Memory B cell (primary cell): Measurements from ENCODE around the gene ATP5MC2.
"Not testable (repeated sequence)": the region's sequence is repeated elsewhere in the genome, so short reads cannot be mapped to it uniquely, and the experiment has no call there.

Experiments used
- ATAC-seq: fragments of 150-1000 bp; cut with Tn5 transposase; 2 replicates; pipeline ENCODE4 v1.10.0; 2021; ENCODE audit warnings: low read depth, mild to moderate bottlenecking, moderate library complexity
- DNase-seq, 2 donors: peaks; one replicate each; pipeline ENCODE4 v3.0.0; 2022; ENCODE audit warnings: low spot score in 2 of 2
- H3K27ac Mint-ChIP-seq: one replicate; pipeline ENCODE4 v1.8.0; 2022; ENCODE audit warnings: mild to moderate bottlenecking, moderate library complexity, mixed read lengths
- H3K27me3 Mint-ChIP-seq: one replicate; pipeline ENCODE4 v1.8.0; 2022; ENCODE audit warnings: mixed read lengths
- H3K36me3 Mint-ChIP-seq: one replicate; pipeline ENCODE4 v1.8.0; 2022; ENCODE audit warnings: mild to moderate bottlenecking, mixed read lengths
- H3K4me1 Mint-ChIP-seq: one replicate; pipeline ENCODE4 v1.8.0; 2022; ENCODE audit warnings: mixed read lengths
- H3K4me3 Mint-ChIP-seq: one replicate; pipeline ENCODE4 v1.8.0; 2022; ENCODE audit warnings: mild to moderate bottlenecking, moderate library complexity, mixed read lengths
- H3K9me3 Mint-ChIP-seq: one replicate; pipeline ENCODE4 v1.8.0; 2022; ENCODE audit warnings: mixed read lengths

The ATP5MC2 gene

GRCh38 chr12:53651737-53652136 is 24.1 kb downstream of the ATP5MC2 start:
- H3K27me3 Mint-ChIP-seq: no peaks in the 10 kb centered on the region
- H3K9me3 Mint-ChIP-seq: no peaks in the 10 kb centered on the region
- no peak overlapping the region for H3K27ac Mint-ChIP-seq
- H3K4me1 Mint-ChIP-seq: no peaks in the 10 kb centered on the region
- no peak overlapping the region for H3K4me3 Mint-ChIP-seq
- ATAC-seq (no peak), DNase-seq (no peak)
- H3K36me3 Mint-ChIP-seq: no peaks in the 10 kb centered on the region

- H3K4me3 Mint-ChIP-seq, H3K27ac Mint-ChIP-seq, H3K27me3 Mint-ChIP-seq, H3K36me3 Mint-ChIP-seq, H3K4me1 Mint-ChIP-seq, DNase-seq, H3K9me3 Mint-ChIP-seq, ATAC-seq: not testable (repeated sequence)
These were observed 29.6 kb downstream of the ATP5MC2 start for GRCh38 chr12:53646300-53646699.

DNA sequence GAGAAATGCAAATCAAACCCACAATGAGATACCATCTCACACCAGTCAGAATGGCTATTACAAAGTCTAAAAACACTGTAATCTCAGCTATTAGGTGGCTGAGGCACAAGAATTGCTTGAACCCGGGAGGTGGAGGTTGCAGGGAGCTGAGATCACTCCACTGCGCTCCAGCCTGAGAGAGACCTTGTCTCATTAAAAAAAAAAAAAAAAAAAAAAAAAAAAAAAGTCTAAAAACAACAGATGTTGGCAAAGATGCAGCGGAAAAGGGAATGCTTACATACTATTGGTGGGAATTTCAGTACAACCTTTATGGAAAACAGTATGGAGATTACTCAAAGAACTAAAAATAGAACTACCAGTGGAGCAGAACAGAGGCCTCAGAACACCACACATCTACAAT is 30.7 kb downstream of the ATP5MC2 start:
- no peak for DNase-seq
- H3K36me3 Mint-ChIP-seq: no peaks in the 10 kb centered on the region
- no peaks in the 10 kb centered on the region for H3K4me1 Mint-ChIP-seq
- no peaks in the 10 kb centered on the region for H3K9me3 Mint-ChIP-seq
- H3K4me3 Mint-ChIP-seq: no peak overlapping the region
- no peak for ATAC-seq
- H3K27me3 Mint-ChIP-seq: no peaks in the 10 kb centered on the region
- no peak overlapping the region for H3K27ac Mint-ChIP-seq

GRCh38 chr12:53644133-53644532 is 31.8 kb downstream of the ATP5MC2 start:
- H3K4me3 Mint-ChIP-seq: no peak overlapping the region
- no peak overlapping the region for H3K27ac Mint-ChIP-seq
- no peak for DNase-seq
- ATAC-seq: no peak
- H3K27me3 Mint-ChIP-seq: no peaks in the 10 kb centered on the region
- H3K36me3 Mint-ChIP-seq: peaks cover 2% of the 10 kb centered on the region
- H3K4me1 Mint-ChIP-seq: peaks cover 2% of the 10 kb centered on the region
- H3K9me3 Mint-ChIP-seq: peaks cover 1% of the 10 kb centered on the region

GRCh38 chr12:53643232-53643979 is 32.5 kb downstream of the ATP5MC2 start:
- Mint-ChIP-seq H3K9me3 (peaks cover 1% of the 10 kb centered on the region), H3K36me3 (peaks cover 2% of the 10 kb centered on the region)

DNA sequence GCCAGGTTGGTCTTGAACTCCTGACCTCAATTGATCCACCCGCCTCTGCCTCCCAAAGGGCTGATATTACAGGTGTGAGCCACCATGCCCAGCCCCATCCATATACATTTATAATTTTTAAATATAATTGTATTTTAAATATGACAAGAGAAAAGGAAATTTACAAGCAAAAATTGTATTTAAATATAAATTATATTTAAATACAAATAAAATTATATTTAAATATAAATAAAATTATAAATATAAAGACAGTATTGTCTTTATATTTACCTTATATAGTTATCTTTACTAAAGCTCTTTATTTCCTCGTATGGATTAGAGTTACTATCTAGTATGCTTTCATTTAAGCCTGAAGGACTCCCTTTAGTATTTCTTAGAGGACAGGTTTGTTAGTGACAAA is 37.8 kb downstream of the ATP5MC2 start:
- no peaks in the 10 kb centered on the region for H3K27me3 Mint-ChIP-seq
- ATAC-seq: no peak

More at GRCh38 chr12:53643232-53643979, 32.5 kb downstream of the ATP5MC2 start:
- DNase-seq (no peak), ATAC-seq (no peak)
- Mint-ChIP-seq H3K27me3 (no peaks in the 10 kb centered on the region), H3K4me1 (peaks cover 2% of the 10 kb centered on the region), H3K4me3 (no peak overlapping the region), H3K27ac (no peak overlapping the region)

DNA sequence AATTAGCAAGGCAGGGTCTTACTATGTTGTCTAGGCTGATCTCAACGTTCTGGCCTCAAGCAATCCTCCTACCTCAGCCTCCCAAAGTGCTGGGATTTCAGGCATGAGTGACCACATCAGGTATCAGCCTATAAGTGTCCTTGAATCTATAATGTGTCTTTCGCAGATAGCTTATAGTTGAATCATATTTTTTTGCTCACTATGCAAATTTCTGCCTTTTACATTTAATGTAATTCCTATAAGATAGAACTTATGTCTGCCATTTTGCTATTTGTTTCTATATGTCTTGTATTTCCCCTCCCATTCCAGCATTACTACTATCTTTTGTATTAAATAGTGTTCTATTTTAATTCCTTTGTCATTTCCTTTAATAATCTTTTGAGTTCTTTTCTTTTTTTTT is 39.2 kb downstream of the ATP5MC2 start:
- H3K4me3 Mint-ChIP-seq: no peak overlapping the region
- DNase-seq (no peak), ATAC-seq (no peak)
- peaks cover 4% of the 10 kb centered on the region for H3K36me3 Mint-ChIP-seq
- no peaks in the 10 kb centered on the region for H3K27me3 Mint-ChIP-seq
- no peak overlapping the region for H3K27ac Mint-ChIP-seq
- peaks cover 4% of the 10 kb centered on the region for H3K9me3 Mint-ChIP-seq
- H3K4me1 Mint-ChIP-seq: peaks cover 2% of the 10 kb centered on the region

More for the DNA sequence above, 37.8 kb downstream of the ATP5MC2 start:
- Mint-ChIP-seq H3K9me3 (peaks cover 1% of the 10 kb centered on the region), H3K27ac (no peak overlapping the region), H3K36me3 (peaks cover 2% of the 10 kb centered on the region), H3K4me1 (peaks cover 2% of the 10 kb centered on the region), H3K4me3 (no peak overlapping the region)
- DNase-seq: no peak

- DNase-seq, H3K36me3 Mint-ChIP-seq, H3K27ac Mint-ChIP-seq, ATAC-seq, H3K4me3 Mint-ChIP-seq, H3K27me3 Mint-ChIP-seq, H3K9me3 Mint-ChIP-seq, H3K4me1 Mint-ChIP-seq: not testable (repeated sequence)
These were observed 40.2 kb downstream of the ATP5MC2 start for GRCh38 chr12:53635708-53636107.

- Mint-ChIP-seq H3K27me3 (no peaks in the 10 kb centered on the region), H3K4me1 (peaks cover 4% of the 10 kb centered on the region), H3K9me3 (peaks cover 3% of the 10 kb centered on the region), H3K4me3 (no peak overlapping the region), H3K36me3 (peaks cover 2% of the 10 kb centered on the region), H3K27ac (no peak overlapping the region)
- DNase-seq: no peak
- ATAC-seq: no peak
These were observed 44.2 kb downstream of the ATP5MC2 start for GRCh38 chr12:53631721-53632120.

DNA sequence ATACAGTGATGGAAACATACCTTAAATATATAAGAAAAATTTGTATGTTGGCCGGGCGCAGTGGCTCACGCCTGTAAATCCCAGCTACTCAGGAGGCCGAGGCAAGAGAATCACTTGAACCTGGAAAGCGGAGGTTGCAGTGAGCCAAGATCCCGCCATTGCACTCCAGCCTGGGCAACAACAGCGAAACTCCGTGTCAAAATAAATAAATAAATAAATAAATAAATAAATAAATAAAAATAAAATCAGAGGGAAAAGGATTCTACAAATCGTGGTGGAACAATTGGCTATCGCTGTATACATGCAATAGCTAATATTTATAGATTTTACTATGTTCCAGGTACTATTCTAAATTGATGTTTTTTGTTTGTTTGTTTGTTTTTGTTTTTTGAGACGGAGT is 48.0 kb downstream of the ATP5MC2 start:
- Mint-ChIP-seq H3K27ac (no peak overlapping the region), H3K4me3 (no peak overlapping the region), H3K9me3 (peaks cover 3% of the 10 kb centered on the region), H3K36me3 (peaks cover 2% of the 10 kb centered on the region), H3K4me1 (peaks cover 26% of the 10 kb centered on the region), H3K27me3 (no peaks in the 10 kb centered on the region)
- ATAC-seq (no peak), DNase-seq (no peak)

- ATAC-seq (no peak), DNase-seq (no peak)
- Mint-ChIP-seq H3K36me3 (peaks cover under 1% of the 10 kb centered on the region), H3K4me3 (peak overlapping the region; percentile 99), H3K4me1 (peaks cover 26% of the 10 kb centered on the region), H3K27ac (peak overlapping the region; percentile 93), H3K27me3 (no peaks in the 10 kb centered on the region), H3K9me3 (peaks cover under 1% of the 10 kb centered on the region)
These were observed 49.1 kb downstream of the ATP5MC2 start for GRCh38 chr12:53626702-53627169.

GRCh38 chr12:53625946-53626701 is 49.8 kb downstream of the ATP5MC2 start, which contains the start of gene ATF7:
Gene ATF7 (minus strand): TSS chr12:53626382. CDS start chr12:53601000, 25,382 bp downstream.
- Mint-ChIP-seq H3K27ac (peak within 1 kb of the TSS; percentile 93), H3K4me1 (peaks cover 26% of the 10 kb centered on the region), H3K9me3 (no peaks in the 10 kb centered on the region), H3K4me3 (peak within 1 kb of the TSS; percentile 99), H3K36me3 (peaks cover 2% of the 10 kb centered on the region), H3K27me3 (no peaks in the 10 kb centered on the region)
- ATAC-seq (peak; percentile 93), DNase-seq (peak; percentile 99 to 100)

DNA sequence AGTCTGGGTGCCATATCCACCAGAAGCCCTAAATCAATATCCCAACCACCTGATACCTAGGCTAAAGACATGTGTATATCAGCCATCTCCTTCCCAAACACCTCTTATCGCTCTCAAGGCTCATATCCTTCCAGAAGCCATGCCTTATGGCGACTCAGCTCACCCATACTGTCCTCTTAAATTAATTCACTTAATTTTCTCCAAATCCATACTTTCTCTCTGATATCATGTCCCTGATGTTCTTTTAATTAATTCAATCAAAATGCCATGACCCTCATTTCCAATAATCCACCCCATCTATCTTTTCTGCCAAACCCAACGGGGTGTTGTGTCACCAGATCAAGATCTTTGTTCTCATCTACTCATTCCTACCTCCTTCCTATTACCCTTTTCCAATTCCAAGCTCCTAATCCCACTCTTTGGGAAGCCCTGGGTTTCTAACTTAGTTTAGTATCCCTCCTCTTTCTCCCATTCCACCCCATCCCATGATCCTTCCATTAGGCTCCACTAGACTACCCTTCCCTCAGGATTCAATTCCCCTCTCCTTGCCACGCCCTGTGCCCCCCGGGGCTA is 50.4 kb downstream of the ATP5MC2 start:
- Mint-ChIP-seq H3K27ac (peak overlapping the region; percentile 93), H3K9me3 (no peaks in the 10 kb centered on the region), H3K4me1 (peaks cover 26% of the 10 kb centered on the region), H3K27me3 (no peaks in the 10 kb centered on the region), H3K36me3 (peaks cover 2% of the 10 kb centered on the region), H3K4me3 (peak overlapping the region; percentile 99)
- ATAC-seq (no peak), DNase-seq (no peak)

- peaks cover 26% of the 10 kb centered on the region for H3K4me1 Mint-ChIP-seq
- H3K27ac Mint-ChIP-seq: peak overlapping the region; percentile 93
- DNase-seq (no peak), ATAC-seq (no peak)
- no peaks in the 10 kb centered on the region for H3K9me3 Mint-ChIP-seq
- peaks cover 2% of the 10 kb centered on the region for H3K36me3 Mint-ChIP-seq
- no peaks in the 10 kb centered on the region for H3K27me3 Mint-ChIP-seq
- H3K4me3 Mint-ChIP-seq: peak overlapping the region; percentile 99
These were observed 50.9 kb downstream of the ATP5MC2 start for GRCh38 chr12:53624956-53625355.
